WI38 (cell line): ENCODE results near the gene GALNT2.

Experiments
- H3K4me3 ChIP-seq: 2 replicates; pipeline ENCODE4 v1.5.1; 2011; ENCODE audit warnings: low read depth, mild to moderate bottlenecking, control low read depth, low read length
- CTCF ChIP-seq: IDR thresholded peaks from 2 replicates; pipeline ENCODE4 v1.5.1; 2012; ENCODE audit warnings: low read depth, mild to moderate bottlenecking, control low read depth, low read length

The GALNT2 gene

GRCh38 chr1:230072296-230072695 lies 5.3 kb downstream of the GALNT2 start:
- no peak overlapping the region for H3K4me3 ChIP-seq
- no peak for TF ChIP-seq CTCF

- TF ChIP-seq CTCF = no peak
- no peak overlapping the region for H3K4me3 ChIP-seq
Measured at GRCh38 chr1:230072866-230073265, 5.8 kb downstream of the GALNT2 start.

GRCh38 chr1:230073371-230074035 lies 6.5 kb downstream of the GALNT2 start:
- peak overlapping the region; percentile 21 for H3K4me3 ChIP-seq

GRCh38 chr1:230074270-230074669 lies 7.2 kb downstream of the GALNT2 start:
- TF ChIP-seq CTCF = no peak
- no peak overlapping the region for H3K4me3 ChIP-seq

More at GRCh38 chr1:230073371-230074035, 6.5 kb downstream of the GALNT2 start:
- no peak for TF ChIP-seq CTCF

- TF ChIP-seq CTCF = no peak
- H3K4me3 ChIP-seq = no peak overlapping the region
Measured at GRCh38 chr1:230074762-230075161, 7.7 kb downstream of the GALNT2 start.

- TF ChIP-seq CTCF = no peak
Measured at GRCh38 chr1:230076121-230076520, 9.1 kb downstream of the GALNT2 start.

GRCh38 chr1:230077011-230077410 lies 10.0 kb downstream of the GALNT2 start:
- TF ChIP-seq CTCF = no peak
- no peak overlapping the region for H3K4me3 ChIP-seq

More at GRCh38 chr1:230076121-230076520, 9.1 kb downstream of the GALNT2 start:
- no peak overlapping the region for H3K4me3 ChIP-seq
